Hepatocyte (in vitro differentiated cells): Measurements from ENCODE around the gene NOVA1. TPM values are rescaled to one million over a fixed set of nuclear protein-coding genes. Genes with fewer than 3 reads are reported as not detected.

Experiments
- DNase-seq: peaks from one replicate; pipeline ENCODE4 v3.0.0-alpha.2; 2016; ENCODE audit warnings: low spot score
- H2AFZ ChIP-seq: fragments of 200-600 bp; sonication (generic); 2 replicates; pipeline ENCODE4 v1.6.0; 2016; ENCODE audit warnings: antibody characterized with exemption, mild to moderate bottlenecking
- H3K27ac ChIP-seq: fragments of 200-600 bp; sonication (generic); 2 replicates; pipeline ENCODE4 v1.5.1; 2016; ENCODE audit warnings: mild to moderate bottlenecking
- H3K27me3 ChIP-seq: fragments of 200-600 bp; sonication (generic); 2 replicates; pipeline ENCODE4 v1.6.1; 2016
- H3K36me3 ChIP-seq: fragments of 200-600 bp; sonication (generic); replicated peaks from 2 replicates; pipeline ENCODE4 v1.5.1; 2016; ENCODE audit warnings: low read depth; ENCODE audit not compliant: insufficient read depth
- H3K4me1 ChIP-seq: fragments of 200-600 bp; sonication (generic); 2 replicates; pipeline ENCODE4 v1.5.1; 2016; ENCODE audit warnings: mild to moderate bottlenecking, moderate library complexity; ENCODE audit not compliant: insufficient read depth
- H3K4me2 ChIP-seq: fragments of 200-600 bp; sonication (generic); 2 replicates; pipeline ENCODE4 v1.6.0; 2016
- H3K4me3 ChIP-seq: fragments of 200-600 bp; sonication (generic); 2 replicates; pipeline ENCODE4 v1.5.1; 2016; ENCODE audit warnings: mild to moderate bottlenecking
- H3K79me2 ChIP-seq: fragments of 200-600 bp; sonication (generic); 2 replicates; pipeline ENCODE4 v1.6.0; 2017; ENCODE audit warnings: mild to moderate bottlenecking
- H3K9me2 ChIP-seq: fragments of 200-600 bp; sonication (generic); replicated peaks from 2 replicates; pipeline ENCODE4 v1.6.0; 2017; ENCODE audit warnings: mild to moderate bottlenecking; ENCODE audit not compliant: insufficient read depth
- H3K9me3 ChIP-seq: fragments of 200-600 bp; sonication (generic); 2 replicates; pipeline ENCODE4 v1.5.1; 2016; ENCODE audit warnings: low read depth, mild to moderate bottlenecking
- H4K20me1 ChIP-seq: fragments of 200-600 bp; sonication (generic); 2 replicates; pipeline ENCODE4 v1.6.0; 2016; ENCODE audit warnings: mild to moderate bottlenecking; ENCODE audit not compliant: insufficient read depth, poor library complexity, severe bottlenecking
- CTCF ChIP-seq: fragments of 200-600 bp; sonication (generic); IDR thresholded peaks from 2 replicates; pipeline ENCODE4 v1.5.1; 2016; ENCODE audit warnings: antibody characterized with exemption, mild to moderate bottlenecking; ENCODE audit not compliant: poor library complexity
- EZH2 ChIP-seq: fragments of 200-600 bp; sonication (generic); IDR thresholded peaks from 2 replicates; pipeline ENCODE4 v1.6.1; 2016; ENCODE audit warnings: antibody characterized with exemption, mild to moderate bottlenecking, borderline replicate concordance
- EZH2phosphoT487 ChIP-seq: fragments of 200-600 bp; sonication (generic); IDR thresholded peaks from one replicate; pipeline ENCODE4 v1.6.1; 2018; ENCODE audit warnings: antibody characterized with exemption, mild to moderate bottlenecking, low read depth, moderate library complexity; ENCODE audit not compliant: unreplicated experiment, severe bottlenecking
- WGBS: methylation state at CpG from one replicate; pipeline ENCODE4 v1.1.6; 2016; ENCODE audit warnings: low lambda C conversion rate; ENCODE audit errors: missing lambda C conversion rate; 5-methylcytosine and 5-hydroxymethylcytosine counted together
- polyA plus RNA-seq: library from polyadenylated mRNA; unstranded; fragments of >200 nt; fragmentation: Nextera tagmentation; extraction: Ambion mirVana; gene quantifications from 2 replicates; pipeline ENCODE4 v1.2.1, GENCODE V29; 2016
- total RNA-seq: library from RNA; depleted of rRNA; stranded (reverse); fragments of >200 nt; gene quantifications from 2 replicates; pipeline ENCODE4 v1.2.3, GENCODE V29; 2014

Gene NOVA1
- total and polyA plus RNA-seq, 2 experiments from 2014 or later: 1.7 to 2.7 TPM

- Histone ChIP-seq H3K4me1 (no peaks in the 10 kb centered on the region), H3K9me3 (no peaks in the 10 kb centered on the region), H3K9me2 (no peaks in the 10 kb centered on the region), H3K4me3 (no peak overlapping the region), H3K27ac (no peak overlapping the region), H3K36me3 (no peaks in the 10 kb centered on the region), H2AFZ (no peak overlapping the region), H3K4me2 (peak overlapping the region; percentile 64), H3K27me3 (peaks cover 3% of the 10 kb centered on the region), H4K20me1 (no peaks in the 10 kb centered on the region), H3K79me2 (no peaks in the 10 kb centered on the region)
- TF ChIP-seq CTCF (no peak), EZH2 (no peak)
- 49% methylated on average over 11 of the region's 11 CpGs for WGBS
- DNase-seq: peak; percentile 70
Measured at GRCh38 chr14:26401179-26401968, 196.5 kb downstream of the NOVA1 start.

GRCh38 chr14:26400373-26400772 lies 197.5 kb downstream of the NOVA1 start:
- H3K79me2 ChIP-seq: no peaks in the 10 kb centered on the region
- WGBS: 100% methylated on average over 1 of the region's 1 CpG
- H3K4me2 ChIP-seq: no peak overlapping the region
- no peak overlapping the region for H3K4me3 ChIP-seq
- H3K27ac ChIP-seq: no peak overlapping the region
- TF ChIP-seq EZH2phosphoT487: no peak
- TF ChIP-seq CTCF: no peak
- no peak for TF ChIP-seq EZH2
- no peaks in the 10 kb centered on the region for H3K9me3 ChIP-seq
- no peaks in the 10 kb centered on the region for H3K36me3 ChIP-seq
- H3K27me3 ChIP-seq: peaks cover 3% of the 10 kb centered on the region
- no peaks in the 10 kb centered on the region for H4K20me1 ChIP-seq
- H3K4me1 ChIP-seq: no peaks in the 10 kb centered on the region
- H3K9me2 ChIP-seq: no peaks in the 10 kb centered on the region
- H2AFZ ChIP-seq: no peak overlapping the region
- DNase-seq: no peak

GRCh38 chr14:26398616-26399015 lies 199.2 kb downstream of the NOVA1 start:
- Histone ChIP-seq H3K4me2 (no peak overlapping the region), H3K79me2 (no peaks in the 10 kb centered on the region)
- no peak for TF ChIP-seq EZH2

More at GRCh38 chr14:26398616-26399015, 199.2 kb downstream of the NOVA1 start:
- Histone ChIP-seq H3K36me3 (no peaks in the 10 kb centered on the region), H4K20me1 (no peaks in the 10 kb centered on the region), H3K27me3 (peaks cover 3% of the 10 kb centered on the region), H3K9me2 (no peaks in the 10 kb centered on the region), H2AFZ (no peak overlapping the region), H3K27ac (no peak overlapping the region), H3K4me3 (no peak overlapping the region), H3K9me3 (no peaks in the 10 kb centered on the region), H3K4me1 (peaks cover 11% of the 10 kb centered on the region)
- DNase-seq: no peak
